ENCODE data around the gene CEP128. TPM values are rescaled to one million over a fixed set of nuclear protein-coding genes. Genes with fewer than 3 reads are reported as not detected.

Gene CEP128
- total and polyA plus RNA-seq, 2 experiments from 2014 or later = 2.4 to 5.2 TPM

DNA sequence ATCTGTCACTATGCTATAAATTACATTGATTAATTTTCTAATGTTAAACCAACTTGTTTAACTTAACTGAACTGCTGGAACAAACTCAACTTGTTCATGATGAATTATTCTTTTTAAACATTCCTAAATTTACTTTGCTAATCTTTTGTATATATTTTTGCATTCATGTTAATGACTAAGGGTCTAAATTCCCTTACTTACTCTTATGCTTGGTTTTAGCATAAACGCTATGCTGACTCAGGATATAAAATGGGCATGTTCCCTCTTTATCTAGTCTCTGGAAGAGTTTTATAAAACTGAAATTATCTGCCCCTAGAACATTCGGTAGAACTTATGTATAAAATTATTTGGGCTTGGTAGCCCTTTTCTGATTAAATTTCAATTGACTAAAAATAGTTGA is 387.4 kb downstream of the CEP128 start:
- H3K4me3 ChIP-seq = no peak overlapping the region
- no peak overlapping the region for H3K9ac ChIP-seq
- no peaks in the 10 kb centered on the region for H4K20me1 ChIP-seq (ENCODE audit: insufficient read depth)
- no peaks in the 10 kb centered on the region for H3K79me2 ChIP-seq (ENCODE audit: insufficient read depth)
- no peaks in the 10 kb centered on the region for H3F3A ChIP-seq (ENCODE audit: insufficient read depth)
- in situ Hi-C loops (cut with MboI) = no loop called here
- TF ChIP-seq EZH2phosphoT487 (IDR thresholded peaks at IDR 0.05; ENCODE audit: insufficient read depth, low read depth) = no peak
- TF ChIP-seq EZH2 (IDR thresholded peaks at IDR 0.05; ENCODE audit: insufficient read depth, poor library complexity, severe bottlenecking) = no peak
- no peaks in the 10 kb centered on the region for H3K4me1 ChIP-seq (ENCODE audit: insufficient read depth)
- H3K4me2 ChIP-seq (ENCODE audit: unreplicated experiment) = no peak overlapping the region
- no peaks in the 10 kb centered on the region for H3K9me3 ChIP-seq (ENCODE audit: low read depth)
- no peak for DNase-seq
- no peak overlapping the region for H3K27ac ChIP-seq
- H3K9me2 ChIP-seq (ENCODE audit: insufficient read depth) = 0 out of 2 replicates have a peak, but pooled peaks cover 4% of the 10 kb centered on the region
- WGBS, 2 experiments (ENCODE audit: low coverage in 1 of 2, low lambda C conversion rate in 2 of 2, missing lambda C conversion rate in 2 of 2) = 98 to 100% methylated on average over 2 of the region's 2 CpGs
- no peaks in the 10 kb centered on the region for H3K36me3 ChIP-seq (ENCODE audit: low read depth)
- no peaks in the 10 kb centered on the region for H3K27me3 ChIP-seq (replicated peaks; ENCODE audit: insufficient read depth)
- no peak overlapping the region for H2AFZ ChIP-seq

DNA sequence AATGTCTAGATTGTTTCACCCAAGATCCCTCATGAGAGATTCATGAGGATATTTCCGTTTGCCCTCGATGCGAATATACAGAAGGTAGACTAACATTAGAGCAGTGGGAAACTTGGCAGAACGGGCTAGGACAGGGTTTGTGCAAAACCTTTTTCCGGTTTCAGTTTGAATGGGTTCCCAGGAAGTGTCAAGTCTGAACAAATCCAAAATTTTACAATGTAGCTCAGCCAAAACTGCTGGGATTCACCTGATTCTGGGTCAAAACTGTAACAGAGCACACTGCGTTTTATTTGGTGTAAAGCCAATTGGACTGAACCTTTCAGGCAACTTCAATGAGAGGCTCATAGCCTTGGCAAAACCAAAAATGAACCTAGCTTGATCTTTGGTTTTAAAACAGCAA is 392.4 kb downstream of the CEP128 start:
- Histone ChIP-seq H3K36me3 (ENCODE audit: low read depth) (no peaks in the 10 kb centered on the region), H3K9me2 (ENCODE audit: insufficient read depth) (no peaks in the 10 kb centered on the region), H3K9me3 (ENCODE audit: low read depth) (no peaks in the 10 kb centered on the region), H3K4me3 (no peak overlapping the region), H3K9ac (no peak overlapping the region), H3K27me3 (replicated peaks; ENCODE audit: insufficient read depth) (no peaks in the 10 kb centered on the region), H4K20me1 (ENCODE audit: insufficient read depth) (no peaks in the 10 kb centered on the region), H3F3A (ENCODE audit: insufficient read depth) (no peaks in the 10 kb centered on the region), H3K4me1 (ENCODE audit: insufficient read depth) (no peaks in the 10 kb centered on the region), H3K79me2 (ENCODE audit: insufficient read depth) (no peaks in the 10 kb centered on the region), H2AFZ (no peak overlapping the region), H3K27ac (no peak overlapping the region), H3K4me2 (ENCODE audit: unreplicated experiment) (no peak overlapping the region)
- in situ Hi-C loops (cut with MboI) = no loop called here
- TF ChIP-seq EZH2phosphoT487 (IDR thresholded peaks at IDR 0.05; ENCODE audit: insufficient read depth, low read depth) (no peak), EZH2 (IDR thresholded peaks at IDR 0.05; ENCODE audit: insufficient read depth, poor library complexity, severe bottlenecking) (no peak)
- WGBS, 2 experiments (ENCODE audit: low coverage in 1 of 2, low lambda C conversion rate in 2 of 2, missing lambda C conversion rate in 2 of 2) = 87 to 92% methylated on average over 6 of the region's 6 CpGs
- DNase-seq = no peak

DNA sequence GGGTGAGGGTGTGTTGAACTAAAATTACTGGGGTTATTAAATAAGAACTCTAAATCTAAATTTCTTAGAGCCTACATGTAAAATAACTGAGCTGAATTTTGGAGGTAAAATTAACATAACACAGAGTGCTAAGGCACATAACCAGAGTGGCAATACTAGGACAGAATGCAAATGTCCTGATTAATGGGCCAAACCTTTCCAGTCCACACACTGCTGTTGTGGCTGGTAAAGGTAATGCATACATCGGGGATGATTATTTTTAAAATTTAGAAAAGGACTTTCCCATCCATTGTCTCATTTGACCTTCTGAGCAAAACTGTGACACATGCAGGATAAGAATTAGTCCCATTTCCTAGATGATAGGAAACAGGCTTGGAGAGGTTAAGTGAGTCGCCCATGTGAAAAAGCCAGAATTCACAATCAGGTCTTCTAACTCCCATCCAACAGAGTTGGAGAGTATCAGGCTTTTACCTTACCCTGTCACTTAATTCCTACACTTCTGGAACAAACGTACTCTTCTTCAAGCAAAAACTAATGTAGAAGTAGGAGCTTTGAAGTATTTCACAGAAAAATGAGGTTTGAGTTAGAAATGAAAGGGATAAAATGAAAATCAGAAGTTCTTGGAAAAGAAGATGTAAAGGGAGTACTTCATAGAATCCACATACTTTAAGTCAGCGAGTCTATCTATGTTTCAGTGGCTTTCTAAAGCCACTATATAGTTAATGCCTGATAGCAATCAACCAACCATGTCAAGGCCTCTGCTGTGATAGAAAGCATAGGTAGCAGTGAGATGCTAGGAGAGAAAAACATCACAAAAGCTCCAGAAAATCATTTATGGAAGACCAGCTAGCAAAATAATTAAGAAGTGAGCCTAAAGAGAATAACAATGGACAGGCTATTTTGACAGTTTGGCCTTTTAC is 395.3 kb downstream of the CEP128 start:
- Histone ChIP-seq H3K9me2 (ENCODE audit: insufficient read depth) (no peaks in the 10 kb centered on the region), H2AFZ (no peak overlapping the region), H3K9me3 (ENCODE audit: low read depth) (no peaks in the 10 kb centered on the region), H3K9ac (no peak overlapping the region), H3K27ac (no peak overlapping the region), H3F3A (ENCODE audit: insufficient read depth) (no peaks in the 10 kb centered on the region), H3K4me2 (ENCODE audit: unreplicated experiment) (no peak overlapping the region), H3K4me3 (no peak overlapping the region), H3K36me3 (ENCODE audit: low read depth) (no peaks in the 10 kb centered on the region), H3K79me2 (ENCODE audit: insufficient read depth) (no peaks in the 10 kb centered on the region), H3K27me3 (replicated peaks; ENCODE audit: insufficient read depth) (no peaks in the 10 kb centered on the region), H4K20me1 (ENCODE audit: insufficient read depth) (no peaks in the 10 kb centered on the region), H3K4me1 (ENCODE audit: insufficient read depth) (no peaks in the 10 kb centered on the region)
- in situ Hi-C loops (cut with MboI) = no loop called here
- DNase-seq = no peak
- 49 to 58% methylated on average over 4 of the region's 4 CpGs for WGBS, 2 experiments (ENCODE audit: low coverage in 1 of 2, low lambda C conversion rate in 2 of 2, missing lambda C conversion rate in 2 of 2)
- TF ChIP-seq EZH2phosphoT487 (IDR thresholded peaks at IDR 0.05; ENCODE audit: insufficient read depth, low read depth) = no peak
- TF ChIP-seq EZH2 (IDR thresholded peaks at IDR 0.05; ENCODE audit: insufficient read depth, poor library complexity, severe bottlenecking) = no peak

DNA sequence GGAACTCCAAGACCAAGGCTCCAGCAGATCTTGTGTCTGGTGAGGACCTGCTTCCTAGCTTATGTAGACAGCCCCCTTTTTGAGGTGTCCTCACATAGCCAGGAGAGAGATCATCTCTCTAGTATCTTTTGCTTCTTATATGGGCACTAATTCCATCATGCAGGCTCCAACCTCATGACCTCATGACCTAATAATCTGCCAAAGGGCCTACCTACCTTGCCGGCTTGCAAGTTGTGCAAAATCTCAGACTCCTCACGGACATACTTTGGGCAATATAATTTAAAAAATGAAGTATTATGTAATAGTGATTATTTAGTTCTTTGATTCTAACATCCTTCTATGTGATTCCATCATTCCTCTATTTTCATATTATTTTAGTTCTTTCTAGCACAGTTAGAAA is 397.2 kb downstream of the CEP128 start:
- Histone ChIP-seq H4K20me1 (ENCODE audit: insufficient read depth) (no peaks in the 10 kb centered on the region), H3K36me3 (ENCODE audit: low read depth) (no peaks in the 10 kb centered on the region), H3K27ac (no peak overlapping the region), H3K27me3 (replicated peaks; ENCODE audit: insufficient read depth) (no peaks in the 10 kb centered on the region), H3K4me2 (ENCODE audit: unreplicated experiment) (no peak overlapping the region), H3K9me2 (ENCODE audit: insufficient read depth) (no peaks in the 10 kb centered on the region), H3K9ac (no peak overlapping the region), H3K4me1 (ENCODE audit: insufficient read depth) (no peaks in the 10 kb centered on the region), H3K9me3 (ENCODE audit: low read depth) (no peaks in the 10 kb centered on the region), H3K79me2 (ENCODE audit: insufficient read depth) (no peaks in the 10 kb centered on the region), H2AFZ (no peak overlapping the region), H3F3A (ENCODE audit: insufficient read depth) (no peaks in the 10 kb centered on the region), H3K4me3 (no peak overlapping the region)
- WGBS, 2 experiments (ENCODE audit: low coverage in 1 of 2, low lambda C conversion rate in 2 of 2, missing lambda C conversion rate in 2 of 2) = 97 to 98% methylated on average over 2 of the region's 2 CpGs
- no peak for TF ChIP-seq EZH2 (IDR thresholded peaks at IDR 0.05; ENCODE audit: insufficient read depth, poor library complexity, severe bottlenecking)
- TF ChIP-seq EZH2phosphoT487 (IDR thresholded peaks at IDR 0.05; ENCODE audit: insufficient read depth, low read depth) = no peak
- in situ Hi-C loops (cut with MboI) = no loop called here
- no peak for DNase-seq
